Measurements from ENCODE around the gene ORM2. TPM values are rescaled to one million over a fixed set of nuclear protein-coding genes. Genes with fewer than 3 reads are reported as not detected.

ORM2 gene
- total and polyA plus RNA-seq, 2 of the 8 experiments (the other 6 are each of a cell fraction or from before 2014, with no cell fraction given): 1.3 TPM; not detected in 1

- no peak overlapping the region for H3K27ac ChIP-seq (ENCODE audit: low read depth, low read length)
- H3K23me2 ChIP-seq (ENCODE audit: low read depth, low read length): no peaks in the 10 kb centered on the region
- TF ChIP-seq JUND (IDR thresholded peaks at IDR 0.05; ENCODE audit: low read length): no peak
- TF ChIP-seq ASH2L (IDR thresholded peaks at IDR 0.05; ENCODE audit: low read length): no peak
- TF ChIP-seq HDAC6 (IDR thresholded peaks at IDR 0.05; ENCODE audit: low read depth, low read length): no peak
- TF ChIP-seq CREB1 (IDR thresholded peaks at IDR 0.05): no peak
- no peak for TF ChIP-seq EGR1 (IDR thresholded peaks at IDR 0.05; ENCODE audit: borderline replicate concordance, low read depth, low read length)
- no peak for TF ChIP-seq ATF3 (IDR thresholded peaks at IDR 0.05; ENCODE audit: insufficient read depth, low read depth, low read length)
- TF ChIP-seq GABPA (IDR thresholded peaks at IDR 0.05; ENCODE audit: borderline replicate concordance, insufficient read depth, low read length): no peak
- TF ChIP-seq MAX (IDR thresholded peaks at IDR 0.05): no peak
- no peak for TF ChIP-seq HDAC2 (IDR thresholded peaks at IDR 0.05; ENCODE audit: borderline replicate concordance in 1 of 2, low read depth in 2 of 2, low read length in 2 of 2)
- no peak overlapping the region for H2AK5ac ChIP-seq (ENCODE audit: low read depth, low read length)
- H3K56ac ChIP-seq (replicated peaks; ENCODE audit: insufficient read length, low read depth, low read length): no peak overlapping the region
- no peak overlapping the region for H3K18ac ChIP-seq (ENCODE audit: extremely low read depth, low read length)
- H3K9ac ChIP-seq (replicated peaks in 1 of 4; ENCODE audit: extremely low read depth in 1 of 4, low read depth in 3 of 4, low read length in 3 of 4): no peak overlapping the region
- FAIRE-seq (no peak), DNase-seq (ENCODE audit: low read depth in 1 of 2, low spot score in 2 of 2) (no peak)
- H3K14ac ChIP-seq (ENCODE audit: insufficient read length): no peak overlapping the region
- no peak overlapping the region for H3K4me3 ChIP-seq (ENCODE audit: extremely low read depth in 1 of 4, insufficient read depth in 2 of 4, low read depth in 3 of 4, low read length in 4 of 4)
- H3K36me3 ChIP-seq (ENCODE audit: control insufficient read depth in 2 of 4, insufficient read depth in 4 of 4, low read length in 3 of 4): peaks cover 10 to 26% (median 19%) of the 10 kb centered on the region in 4 experiments; a peak in 7 of 8 replicates
- no peaks in the 10 kb centered on the region for H3K79me1 ChIP-seq (ENCODE audit: low read depth, low read length)
- H3K9me3 ChIP-seq (ENCODE audit: insufficient read depth in 2 of 2, low read depth in 1 of 2, low read length in 1 of 2): no peaks in the 10 kb centered on the region
- H3K23ac ChIP-seq (ENCODE audit: insufficient read length): no peak overlapping the region
- no peak overlapping the region for H2BK120ac ChIP-seq (replicated peaks; ENCODE audit: low read depth, low read length)
- no peak overlapping the region for H2BK15ac ChIP-seq (ENCODE audit: low read length)
- H3K79me2 ChIP-seq (ENCODE audit: control insufficient read depth in 1 of 2, insufficient read depth in 2 of 2, low read length in 2 of 2): no peaks in the 10 kb centered on the region
- H2BK20ac ChIP-seq (ENCODE audit: low read length): no peak overlapping the region
- no peak overlapping the region for H2AFZ ChIP-seq (ENCODE audit: low read length)
- no peaks in the 10 kb centered on the region for H3K27me3 ChIP-seq (replicated peaks in 1 of 4; ENCODE audit: control insufficient read depth in 3 of 4, extremely low read depth in 1 of 4, insufficient read depth in 3 of 4, low read length in 3 of 4)
- H2BK12ac ChIP-seq (ENCODE audit: low read depth, low read length): no peak overlapping the region
- no peak overlapping the region for H4K91ac ChIP-seq (replicated peaks; ENCODE audit: insufficient read length, low read length)
- CTCF ChIA-PET (ENCODE audit: partially characterized antibody): interaction anchor here (1.6 kb wide), 1 partner anchor 48 kb away, joined by 4 read pairs; no protein-coding TSS in a partner anchor
- 0 out of 7 replicates have a peak, but pooled peaks cover 0 to 2% (median 0%) of the 10 kb centered on the region in 4 experiments for H3K4me1 ChIP-seq (replicated peaks in 1 of 4; ENCODE audit: control insufficient read depth in 3 of 4, insufficient read depth in 4 of 4, low read length in 3 of 4)
- peaks cover 0 to 2% of the 10 kb centered on the region in 2 experiments for H4K20me1 ChIP-seq (replicated peaks in 1 of 2; ENCODE audit: control insufficient read depth in 1 of 2, insufficient read depth in 2 of 2, low read length in 2 of 2)
- no peak overlapping the region for H2BK5ac ChIP-seq (ENCODE audit: low read depth, low read length)
- H3K4me2 ChIP-seq (ENCODE audit: insufficient read depth in 1 of 2, low read depth in 2 of 2, low read length in 2 of 2): no peak overlapping the region
- H3K4ac ChIP-seq (replicated peaks; ENCODE audit: insufficient read length, low read depth, low read length): no peak overlapping the region
- H4K5ac ChIP-seq (ENCODE audit: insufficient read length, low read depth, low read length): no peak overlapping the region
- WGBS, 2 experiments (ENCODE audit: extremely low coverage in 1 of 2, insufficient coverage in 1 of 2, insufficient read length in 1 of 2, insufficient replicate concordance in 2 of 2, low coverage in 1 of 2, low lambda C conversion rate in 2 of 2, missing lambda C conversion rate in 1 of 2): 84% methylated on average over 2 of the region's 2 CpGs; no CpG with 5 or more reads in 1 of the 2 experiments
- POLR2A ChIA-PET (ENCODE audit: partially characterized antibody): interaction anchor here (1.3 to 1.5 kb wide), 2 partner anchors 8 to 21 kb away, joined by 3 to 4 read pairs; no protein-coding TSS in a partner anchor
- no peak overlapping the region for H4K8ac ChIP-seq (ENCODE audit: extremely low read depth, insufficient read depth, low read length)
Observed at GRCh38 chr9:114335745-114336144, 6.1 kb downstream of the ORM2 start.
